GM21447 (cell line): ENCODE measurements around the gene PPP1R1A.

Experiments used
- ATAC-seq: cut with Tn5 transposase; IDR thresholded peaks from one replicate; pipeline ENCODE4 v1.9.1; 2021; ENCODE audit not compliant: unreplicated experiment

The PPP1R1A gene

DNA sequence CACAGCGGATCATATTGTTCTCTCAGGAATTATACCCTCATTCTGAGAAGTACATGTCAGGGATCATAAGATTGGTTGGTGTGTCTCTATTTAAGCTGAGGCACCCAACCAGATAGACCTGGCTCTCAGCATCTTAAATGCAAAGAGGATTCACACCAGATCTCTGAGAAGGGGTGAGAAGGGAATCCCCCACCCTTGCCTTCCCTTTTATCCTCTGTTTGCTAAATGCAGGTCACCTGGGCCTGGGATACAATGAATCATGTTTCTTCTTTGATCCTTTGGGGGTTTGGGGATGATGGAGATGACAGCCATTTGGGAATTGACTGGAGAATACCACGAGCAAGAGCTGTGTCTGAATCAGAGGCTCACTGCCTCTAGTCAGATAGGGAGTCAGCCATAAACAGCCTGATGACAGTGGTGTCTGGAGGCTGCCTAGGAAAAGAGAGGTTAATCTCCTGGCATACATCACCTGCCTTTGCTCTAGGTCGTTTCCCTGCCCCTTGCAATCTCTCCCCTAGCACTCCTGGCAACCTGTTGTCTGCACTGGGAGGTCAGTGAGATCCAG lies 50.2 kb downstream of the PPP1R1A start:
- ATAC-seq, result no peak

DNA sequence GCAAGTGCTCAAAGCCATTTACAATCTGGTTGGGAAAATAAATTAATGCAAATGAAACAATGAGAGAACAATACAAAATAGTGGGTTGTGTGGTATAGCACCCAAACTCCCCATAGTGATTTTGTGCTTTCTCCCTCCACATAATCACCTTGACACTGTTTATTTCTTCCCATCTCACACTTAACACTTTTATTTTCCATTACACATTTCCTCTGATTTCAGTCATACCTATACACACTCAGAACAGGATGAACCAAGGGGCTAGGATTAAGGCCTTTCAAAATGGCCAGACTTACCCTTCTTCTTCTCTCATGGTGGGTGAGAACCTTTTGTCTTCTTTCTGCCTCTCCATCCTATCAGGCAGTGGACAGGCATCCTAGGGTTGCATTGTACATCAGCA lies 53.0 kb downstream of the PPP1R1A start:
- no peak for ATAC-seq

DNA sequence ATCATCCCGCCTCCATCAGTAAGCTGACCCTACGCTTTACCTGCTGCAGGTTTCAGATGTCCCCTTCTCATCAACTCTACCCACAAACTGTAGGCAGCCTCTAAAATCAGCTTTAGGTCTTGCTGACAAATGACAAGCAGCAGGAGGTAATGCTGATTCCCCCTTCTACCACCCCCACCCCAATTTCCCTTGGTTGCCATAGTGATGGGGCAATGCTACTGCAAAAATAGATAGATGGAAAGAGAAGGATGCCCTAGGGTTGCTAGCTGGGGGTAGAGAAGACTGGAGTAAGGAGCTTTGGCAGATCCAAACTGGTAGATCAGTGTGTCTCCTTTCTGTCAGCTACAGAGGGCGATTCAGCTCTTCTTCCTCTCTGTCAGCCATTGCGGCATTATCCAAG lies 58.9 kb downstream of the PPP1R1A start:
- ATAC-seq, result no peak
